ENCODE measurements around the gene ZNF219. TPM values are rescaled to one million over a fixed set of nuclear protein-coding genes. Genes with fewer than 3 reads are reported as not detected.
A peak's percentile ranks its signal among the peaks of the same experiment; 100 is the strongest.

The ZNF219 gene
- total RNA-seq, 1 experiment from 2014 or later, result 149 TPM

GRCh38 chr14:21100931-21101330 lies 2.5 kb upstream of the ZNF219 start, which contains the start of gene TMEM253:
TMEM253 (plus strand) TSS chr14:21101066; CDS start chr14:21101344, 278 bp downstream.
- Mint-ChIP-seq H3K4me3 (peak within 1 kb of the TSS; percentile 93), H3K4me1 (peaks cover 62% of the 10 kb centered on the region), H3K36me3 (no peaks in the 10 kb centered on the region), H3K9me3 (no peaks in the 10 kb centered on the region), H3K27ac (peak within 1 kb of the TSS; percentile 97), H3K27me3 (ENCODE audit: low read depth) (no peaks in the 10 kb centered on the region)
- TF ChIP-seq ZSCAN18 (CRISPR knock-in tag; IDR thresholded peaks at IDR 0.05), result no peak
- no peak for TF ChIP-seq ZNF121 (CRISPR knock-in tag; IDR thresholded peaks at IDR 0.05)
- TF ChIP-seq CDX4 (CRISPR knock-in tag; IDR thresholded peaks at IDR 0.05; ENCODE audit: borderline replicate concordance), result no peak
- no peak for TF ChIP-seq ZNF232 (CRISPR knock-in tag; IDR thresholded peaks at IDR 0.05)
- no peak for TF ChIP-seq JUN (CRISPR knock-in tag; IDR thresholded peaks at IDR 0.05)
- TF ChIP-seq PRDM15 (CRISPR knock-in tag; IDR thresholded peaks at IDR 0.05), result no peak
- TF ChIP-seq NFE2L1 (CRISPR knock-in tag; IDR thresholded peaks at IDR 0.05), result no peak
- no peak for TF ChIP-seq CBFB (CRISPR knock-in tag; IDR thresholded peaks at IDR 0.05; ENCODE audit: low read depth)
- no peak for TF ChIP-seq ATF1 (CRISPR knock-in tag; IDR thresholded peaks at IDR 0.05)
- TF ChIP-seq SP1 (CRISPR knock-in tag; conservative IDR thresholded peaks at IDR 0.05), result no peak
- no peak for TF ChIP-seq CREB1 (CRISPR knock-in tag; IDR thresholded peaks at IDR 0.05)
- TF ChIP-seq ZNF396 (CRISPR knock-in tag; IDR thresholded peaks at IDR 0.05; ENCODE audit: borderline replicate concordance), result no peak
- TF ChIP-seq MLX (CRISPR knock-in tag; IDR thresholded peaks at IDR 0.05), result no peak
- TF ChIP-seq ETV6 (CRISPR knock-in tag; IDR thresholded peaks at IDR 0.05), result no peak
- no peak for TF ChIP-seq TEAD1 (CRISPR knock-in tag; IDR thresholded peaks at IDR 0.05)
- no peak for TF ChIP-seq ZNF532 (CRISPR knock-in tag; IDR thresholded peaks at IDR 0.05; ENCODE audit: borderline replicate concordance)
- TF ChIP-seq MAX (CRISPR knock-in tag; IDR thresholded peaks at IDR 0.05), result no peak
- no peak for TF ChIP-seq GRHL2 (CRISPR knock-in tag; IDR thresholded peaks at IDR 0.05; ENCODE audit: insufficient replicate concordance, severe bottlenecking)
- TF ChIP-seq ESRRA (CRISPR knock-in tag; IDR thresholded peaks at IDR 0.05; ENCODE audit: borderline replicate concordance), result no peak
- no peak for TF ChIP-seq ZNF263 (CRISPR knock-in tag; IDR thresholded peaks at IDR 0.05; ENCODE audit: low read depth)
- no peak for ATAC-seq
- DNase-seq (ENCODE audit: low spot score), result no peak
- ChIA-PET POLR2A (interaction anchor here (2.2 kb wide), 1 partner anchor 30 kb away, joined by 7 read pairs; no protein-coding TSS in a partner anchor), CTCF (interaction anchor here (2.4 to 8.6 kb wide), 5 partner anchors 6 to 86 kb away, joined by 10 to 321 read pairs (median 111); partner anchors contain the start of gene ARHGEF40)

Data from WTC11 (cell line).